Kidney (tissue), 14 donors: ENCODE measurements around the gene CPB1. TPM values are rescaled to one million over a fixed set of nuclear protein-coding genes. Genes with fewer than 3 reads are reported as not detected.

ENCODE experiments used
- DNase-seq, 5 donors: peaks; one replicate each; pipeline ENCODE4 v3.0.0-alpha.2; 2013 to 2020
- FAIRE-seq: peaks from 2 replicates; lab custom pipeline; 2012; peaks lifted over from hg19 to GRCh38; lab: Jason Lieb, UNC
- H3K27ac ChIP-seq, 2 donors: one replicate each; pipeline ENCODE4 v1.7.0; 2013; ENCODE audit warnings: low read depth in 2 of 2, low read length in 2 of 2, inconsistent platforms in 1 of 2
- H3K27me3 ChIP-seq: one replicate; pipeline ENCODE4 v1.7.1; 2013; ENCODE audit warnings: low read length, inconsistent platforms; ENCODE audit not compliant: control insufficient read depth, insufficient read depth
- H3K36me3 ChIP-seq, 3 donors: one replicate each; pipeline versions ENCODE4 v1.7.0 to v1.7.1; 2013; ENCODE audit warnings: low read length in 3 of 3, control low read depth in 1 of 3, inconsistent platforms in 1 of 3; ENCODE audit not compliant: insufficient read depth in 3 of 3, control insufficient read depth in 2 of 3
- H3K4me1 ChIP-seq, 3 donors: one replicate each; pipeline versions ENCODE4 v1.7.0 to v1.7.1; 2013; ENCODE audit warnings: low read length in 3 of 3, inconsistent platforms in 1 of 3, low read depth in 1 of 3; ENCODE audit not compliant: control insufficient read depth in 2 of 3, insufficient read depth in 2 of 3
- H3K4me3 ChIP-seq, 3 donors: one replicate each; pipeline versions ENCODE4 v1.7.0 to v1.8.1; 2013; ENCODE audit warnings: low read length in 3 of 3, control low read depth in 1 of 3, inconsistent platforms in 1 of 3
- H3K9ac ChIP-seq, 3 donors: one replicate each; pipeline versions ENCODE4 v1.7.0 to v1.7.1; 2013; ENCODE audit warnings: low read length in 3 of 3, control low read depth in 1 of 3, inconsistent platforms in 1 of 3
- H3K9me3 ChIP-seq, 3 donors: one replicate each; pipeline versions ENCODE4 v1.7.0 to v1.7.1; 2013; ENCODE audit warnings: low read length in 3 of 3, control low read depth in 1 of 3, inconsistent platforms in 1 of 3; ENCODE audit not compliant: control insufficient read depth in 2 of 3, insufficient read depth in 1 of 3
- CTCF ChIP-seq: IDR thresholded peaks from 3 replicates; pipeline ENCODE4 v1.5.1; 2012; ENCODE audit warnings: mild to moderate bottlenecking, moderate library complexity, borderline replicate concordance; ENCODE audit not compliant: insufficient read depth; ENCODE audit errors: extremely low read depth
- intact Hi-C: fragments of 100-400 bp; cut with DNase I; formaldehyde crosslinking; loops from one replicate; pipeline ENCODE4 v1.11.1; 2022
- polyA plus RNA-seq: library from polyadenylated mRNA; stranded (reverse); fragments of 350-450 nt; fragmentation: Illumina TruSeq; extraction: RNeasy Lipid Tissue Mini Kit (QIAGEN cat#74804); gene quantifications from one replicate; pipeline ENCODE4 v1.2.3, GENCODE V29; 2014; ENCODE audit warnings: low read depth, low replicate concordance; ENCODE audit not compliant: insufficient read depth
- total RNA-seq: library from RNA; stranded (reverse); fragmentation: NEBNext Ultra II Directional; extraction: Animal tissue kit (Norgen Biotek cat#: 25700); gene quantifications from one replicate; pipeline ENCODE4 v1.2.1, GENCODE V29; 2021
- donor health status: control.
- donor health status: control.
- donor health status: control.
- donor health status: control.
- donor health status: control.
- donor health status: DM: yes; HTN: yes; CAD: no.
- donor health status: Normal renal cell carcinoma (clear cell type).

Gene CPB1
- total and polyA plus RNA-seq, 2 donors from 2014 or later, result 0.41 TPM; not detected in 1

GRCh38 chr3:148840451-148840850 is 12.8 kb downstream of the CPB1 start:
- Histone ChIP-seq H3K27ac (no peak overlapping the region), H3K36me3 (no peaks in the 10 kb centered on the region), H3K4me1 (no peaks in the 10 kb centered on the region), H3K9me3 (no peaks in the 10 kb centered on the region), H3K27me3 (no peaks in the 10 kb centered on the region), H3K4me3 (no peak overlapping the region), H3K9ac (no peak overlapping the region)
- intact Hi-C loops, result no loop called here
- DNase-seq (no peak), FAIRE-seq (no peak)
- TF ChIP-seq CTCF, result no peak

GRCh38 chr3:148845756-148846395 is 18.3 kb downstream of the CPB1 start:
- DNase-seq, result no peak
- no peak overlapping the region for H3K9ac ChIP-seq
- FAIRE-seq, result no peak
- H3K27me3 ChIP-seq, result no peaks in the 10 kb centered on the region
- no peaks in the 10 kb centered on the region for H3K9me3 ChIP-seq
- no peak overlapping the region for H3K27ac ChIP-seq
- H3K36me3 ChIP-seq, result no peaks in the 10 kb centered on the region
- H3K4me1 ChIP-seq, result no peaks in the 10 kb centered on the region
- no peak for TF ChIP-seq CTCF
- H3K4me3 ChIP-seq, result no peak overlapping the region
- intact Hi-C loops, result no loop called here

GRCh38 chr3:148847351-148847750 is 19.7 kb downstream of the CPB1 start:
- Histone ChIP-seq H3K9me3 (no peaks in the 10 kb centered on the region), H3K9ac (no peak overlapping the region), H3K27ac (no peak overlapping the region), H3K4me1 (no peaks in the 10 kb centered on the region), H3K36me3 (no peaks in the 10 kb centered on the region), H3K27me3 (no peaks in the 10 kb centered on the region), H3K4me3 (no peak overlapping the region)
- no peak for DNase-seq
- no peak for FAIRE-seq
- no peak for TF ChIP-seq CTCF
- intact Hi-C loops, result no loop called here

- Histone ChIP-seq H3K9me3 (no peaks in the 10 kb centered on the region), H3K9ac (no peak overlapping the region), H3K27me3 (no peaks in the 10 kb centered on the region), H3K27ac (no peak overlapping the region), H3K4me3 (no peak overlapping the region), H3K36me3 (no peaks in the 10 kb centered on the region), H3K4me1 (no peaks in the 10 kb centered on the region)
- DNase-seq (no peak), FAIRE-seq (no peak)
- intact Hi-C loops, result no loop called here
- no peak for TF ChIP-seq CTCF
Observed at GRCh38 chr3:148848410-148848809, 20.8 kb downstream of the CPB1 start.
